HG03342 (cell line): ENCODE results near the gene MACROD1.

Source experiments
- ATAC-seq: cut with Tn5 transposase; IDR thresholded peaks from one replicate; pipeline ENCODE4 v1.9.1; 2021; ENCODE audit warnings: mild to moderate bottlenecking, moderate library complexity; ENCODE audit not compliant: unreplicated experiment

The MACROD1 gene

DNA sequence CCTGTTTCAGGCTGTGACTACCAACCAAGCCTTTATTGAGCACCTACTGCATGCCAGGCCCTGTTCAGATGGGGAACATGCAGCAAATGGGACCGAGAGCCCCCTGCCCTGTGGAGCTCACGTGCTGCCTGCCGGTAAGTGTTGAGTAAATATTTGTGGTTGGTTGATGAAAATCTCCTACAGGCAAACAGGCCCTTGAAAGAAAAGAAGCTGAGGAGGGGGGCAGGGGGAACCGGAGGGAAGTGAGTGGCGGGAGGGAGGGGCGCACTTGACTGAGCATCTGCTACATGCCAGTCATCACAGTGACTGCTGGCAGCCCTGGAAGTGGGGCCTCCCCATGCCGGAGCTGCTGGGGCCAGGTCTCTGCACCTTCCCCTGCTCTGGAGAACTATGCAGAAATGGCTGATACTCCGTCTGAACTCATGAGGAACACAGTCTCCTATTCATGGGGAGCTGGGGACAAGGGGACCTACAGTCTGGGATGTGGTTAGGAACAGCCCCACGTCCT, 34.2 kb downstream of the MACROD1 start:
- ATAC-seq: no peak

DNA sequence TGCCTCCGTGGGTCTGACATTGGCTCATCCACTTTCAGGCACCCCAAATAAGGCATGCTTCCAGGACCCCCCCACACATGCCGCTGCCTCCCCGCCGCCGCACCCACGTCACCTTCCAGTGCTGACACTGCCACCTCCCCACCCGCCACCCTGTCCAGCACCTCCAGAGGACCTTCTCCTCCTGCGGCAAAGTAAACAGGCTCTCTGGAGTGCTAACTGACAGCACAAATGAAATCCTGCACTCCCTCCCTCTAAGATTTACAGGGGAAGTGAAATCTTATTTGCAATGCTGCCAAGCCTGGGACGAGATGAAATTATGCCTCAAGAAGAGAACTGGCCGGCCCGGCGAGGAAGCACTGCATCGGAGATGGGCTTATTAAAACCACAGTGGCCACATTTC, 35.3 kb downstream of the MACROD1 start:
- ATAC-seq: no peak

DNA sequence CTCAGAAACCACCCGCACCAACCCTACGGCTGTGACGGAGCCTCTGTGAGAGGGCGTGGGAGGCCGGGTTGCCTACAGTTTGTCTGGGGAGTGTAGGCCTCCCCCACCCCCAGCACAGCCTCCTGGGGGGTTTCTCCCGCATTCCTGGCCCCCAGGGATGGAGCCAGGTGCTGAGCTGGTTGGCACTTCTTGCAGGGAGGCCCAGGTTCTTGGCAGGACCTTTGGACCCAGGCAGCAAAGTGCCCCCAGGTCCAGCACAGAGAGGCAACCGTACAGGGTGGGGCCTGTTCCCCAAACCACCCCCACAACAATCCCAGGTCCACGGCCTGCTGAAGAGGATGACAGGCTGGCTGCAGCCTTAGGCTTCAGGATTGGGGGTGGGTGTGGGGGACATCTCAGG, 36.5 kb downstream of the MACROD1 start:
- ATAC-seq: no peak

DNA sequence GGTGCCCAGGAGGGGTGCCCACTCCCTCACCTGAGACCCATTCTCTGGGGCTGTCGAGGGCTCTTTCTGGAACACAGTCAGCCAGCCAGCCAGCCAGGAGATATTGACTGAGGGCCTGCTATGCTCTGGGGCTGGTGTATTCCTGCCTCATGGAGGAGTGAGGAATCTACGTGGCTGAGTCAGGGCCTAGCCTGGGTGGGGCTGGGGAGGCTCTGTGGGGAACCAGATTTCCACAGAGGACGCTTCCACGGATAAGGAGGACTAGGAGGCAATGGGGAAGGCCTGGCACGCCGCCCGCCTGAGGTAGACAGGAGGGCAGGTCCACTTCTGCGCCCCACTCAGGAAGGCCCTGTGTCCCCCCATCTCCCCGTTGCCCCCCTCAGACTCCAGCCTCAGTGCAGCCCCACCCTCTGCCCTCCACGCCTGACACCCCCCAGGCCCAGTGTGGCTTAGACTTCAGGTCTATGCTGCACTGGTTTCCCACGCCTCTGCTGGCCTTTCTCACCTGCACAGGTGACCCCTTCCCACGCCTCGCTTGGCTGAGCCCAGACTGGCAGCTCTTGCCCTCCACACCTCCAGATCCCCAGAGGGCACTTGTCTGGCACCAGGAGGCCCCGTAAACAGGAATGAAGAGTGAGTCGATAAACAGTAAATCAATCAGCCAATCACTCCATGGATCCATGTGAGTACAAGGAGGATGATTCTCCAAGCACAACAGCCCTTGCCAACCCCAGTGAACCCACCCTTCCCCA, 37.5 kb downstream of the MACROD1 start:
- ATAC-seq: no peak

DNA sequence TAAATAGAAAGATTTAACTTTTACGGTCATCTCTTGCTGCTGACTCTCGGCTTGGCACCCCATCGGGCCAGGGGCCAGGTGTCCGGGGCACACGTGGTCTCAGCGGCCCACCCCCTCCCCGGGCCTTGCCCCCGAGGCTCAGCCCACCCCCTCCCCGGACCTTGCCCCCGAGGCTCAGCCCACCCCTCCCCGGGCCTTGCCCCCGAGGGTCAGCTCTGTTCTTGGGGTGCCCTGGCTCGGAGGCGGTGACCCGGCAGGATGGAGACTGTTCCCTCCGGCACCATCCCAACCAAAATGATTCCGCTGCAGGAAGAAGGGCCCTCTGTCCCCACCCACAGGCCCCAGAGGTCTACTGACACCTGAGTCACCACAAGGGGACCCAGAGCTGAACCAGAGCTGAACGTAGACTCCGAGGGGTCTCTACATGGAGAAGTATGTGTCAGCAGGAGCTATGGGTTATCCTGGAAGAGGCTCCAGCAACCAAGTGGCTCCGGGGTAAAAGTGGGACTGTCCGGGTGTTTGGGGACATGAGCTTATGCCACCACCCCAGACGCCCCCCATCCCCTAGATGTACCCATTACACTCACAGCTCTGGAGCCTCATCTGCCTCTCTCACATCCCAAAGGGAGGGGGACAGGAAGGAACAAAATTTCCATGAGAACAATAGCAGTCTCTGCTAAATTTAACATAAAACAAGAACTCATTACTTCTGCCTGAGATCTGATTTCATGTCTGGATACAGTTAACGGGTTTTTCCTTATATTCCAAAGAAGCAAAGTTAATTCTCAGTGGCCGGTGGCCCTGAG, 38.4 kb downstream of the MACROD1 start:
- ATAC-seq: no peak

DNA sequence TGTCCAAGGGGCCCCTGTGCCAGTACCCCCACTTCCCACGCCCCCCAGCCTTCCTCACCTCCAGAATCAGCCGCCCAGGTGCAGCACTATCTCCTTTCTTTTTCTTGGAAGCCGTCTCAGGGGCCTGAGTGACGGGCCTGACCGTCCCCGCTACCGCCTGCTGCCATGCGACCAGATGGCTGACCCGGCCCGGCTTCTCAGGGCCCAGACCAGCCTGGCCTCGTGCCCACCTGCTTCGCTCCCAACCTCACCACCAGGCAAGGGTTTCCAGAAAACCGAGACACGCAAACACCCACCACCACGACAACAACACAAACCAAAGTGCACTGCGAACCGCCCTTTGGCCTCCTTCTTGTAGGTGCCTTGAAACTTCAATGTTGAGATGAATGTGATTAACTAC, 39.1 kb downstream of the MACROD1 start:
- no peak for ATAC-seq

DNA sequence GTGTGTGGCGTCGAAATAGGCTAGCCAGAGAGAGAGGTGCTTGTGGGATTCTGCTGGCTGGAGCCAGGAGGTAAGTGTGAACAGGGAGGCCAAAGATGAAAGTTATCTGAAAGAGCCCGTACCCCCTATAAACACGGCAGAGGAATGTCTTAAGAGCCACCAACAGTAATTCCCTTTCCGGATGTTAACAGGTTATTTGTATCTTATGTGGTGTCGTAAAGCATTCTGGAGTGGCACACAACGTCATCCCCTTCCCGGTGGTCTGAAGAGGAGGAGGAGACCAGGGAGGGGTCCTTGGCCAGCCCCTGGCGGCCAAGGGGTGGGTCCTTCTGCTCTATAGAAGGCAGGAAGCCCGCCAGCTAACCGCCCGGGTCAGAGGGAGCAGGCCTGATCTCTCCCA, 39.5 kb downstream of the MACROD1 start:
- no peak for ATAC-seq

DNA sequence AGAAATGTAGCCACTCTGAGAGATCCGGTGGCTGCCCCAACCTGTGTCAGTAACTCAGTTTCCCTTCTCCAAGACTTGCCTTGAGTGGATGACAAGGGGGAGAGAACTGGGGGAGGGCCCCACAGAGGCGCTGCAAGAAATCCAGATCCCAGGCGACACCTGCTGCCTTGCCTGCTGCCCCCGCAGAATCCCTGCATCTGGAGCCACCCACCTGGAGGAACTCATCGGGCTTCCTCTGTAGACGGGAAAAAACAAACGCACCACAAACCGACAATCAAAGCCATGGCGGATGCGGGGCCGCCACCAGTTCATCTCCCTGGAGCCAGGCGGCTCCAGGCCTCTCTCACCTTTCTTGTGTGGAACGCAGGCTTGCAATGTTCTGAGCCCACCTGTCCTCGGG, 40.2 kb downstream of the MACROD1 start:
- ATAC-seq: no peak

DNA sequence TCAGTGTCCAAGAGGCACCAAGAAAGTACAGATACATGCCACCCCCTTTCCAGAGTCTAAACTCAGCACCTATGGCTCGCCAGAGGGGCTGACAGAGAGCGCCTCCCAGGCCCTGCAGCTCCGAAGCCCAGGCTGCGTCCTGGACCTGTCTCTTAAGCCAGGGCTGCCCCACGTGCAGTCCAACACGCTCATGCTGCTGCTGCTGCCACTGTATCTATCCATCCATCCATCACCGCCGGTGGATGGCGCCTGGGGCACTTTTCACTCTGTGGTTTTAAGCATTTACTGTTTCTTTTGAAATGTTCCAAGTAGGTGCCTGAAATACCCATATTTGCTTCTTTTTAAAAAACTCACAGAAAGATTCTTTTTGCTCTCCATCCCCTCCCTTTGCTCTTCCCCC, 41.8 kb downstream of the MACROD1 start:
- ATAC-seq: no peak

DNA sequence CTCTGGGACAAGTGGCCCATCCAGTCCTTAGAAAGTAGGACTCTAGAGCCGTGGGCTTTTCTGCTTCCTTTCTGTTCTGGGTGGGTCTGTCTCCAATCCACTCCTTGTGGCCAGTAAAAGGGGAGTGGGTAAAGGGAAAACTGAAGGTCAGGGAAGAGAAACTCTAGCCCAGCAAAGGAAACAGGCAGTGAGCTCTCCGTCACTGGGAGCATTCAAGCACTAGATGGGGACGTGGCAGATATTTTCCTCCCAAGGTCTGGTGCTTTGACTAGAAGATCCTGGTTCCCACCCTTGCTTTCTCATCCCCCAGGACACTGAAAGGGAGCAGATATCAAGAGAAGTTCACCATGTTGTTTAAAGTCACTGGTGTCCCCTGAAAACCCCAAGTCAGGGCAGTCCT, 42.2 kb downstream of the MACROD1 start:
- no peak for ATAC-seq

DNA sequence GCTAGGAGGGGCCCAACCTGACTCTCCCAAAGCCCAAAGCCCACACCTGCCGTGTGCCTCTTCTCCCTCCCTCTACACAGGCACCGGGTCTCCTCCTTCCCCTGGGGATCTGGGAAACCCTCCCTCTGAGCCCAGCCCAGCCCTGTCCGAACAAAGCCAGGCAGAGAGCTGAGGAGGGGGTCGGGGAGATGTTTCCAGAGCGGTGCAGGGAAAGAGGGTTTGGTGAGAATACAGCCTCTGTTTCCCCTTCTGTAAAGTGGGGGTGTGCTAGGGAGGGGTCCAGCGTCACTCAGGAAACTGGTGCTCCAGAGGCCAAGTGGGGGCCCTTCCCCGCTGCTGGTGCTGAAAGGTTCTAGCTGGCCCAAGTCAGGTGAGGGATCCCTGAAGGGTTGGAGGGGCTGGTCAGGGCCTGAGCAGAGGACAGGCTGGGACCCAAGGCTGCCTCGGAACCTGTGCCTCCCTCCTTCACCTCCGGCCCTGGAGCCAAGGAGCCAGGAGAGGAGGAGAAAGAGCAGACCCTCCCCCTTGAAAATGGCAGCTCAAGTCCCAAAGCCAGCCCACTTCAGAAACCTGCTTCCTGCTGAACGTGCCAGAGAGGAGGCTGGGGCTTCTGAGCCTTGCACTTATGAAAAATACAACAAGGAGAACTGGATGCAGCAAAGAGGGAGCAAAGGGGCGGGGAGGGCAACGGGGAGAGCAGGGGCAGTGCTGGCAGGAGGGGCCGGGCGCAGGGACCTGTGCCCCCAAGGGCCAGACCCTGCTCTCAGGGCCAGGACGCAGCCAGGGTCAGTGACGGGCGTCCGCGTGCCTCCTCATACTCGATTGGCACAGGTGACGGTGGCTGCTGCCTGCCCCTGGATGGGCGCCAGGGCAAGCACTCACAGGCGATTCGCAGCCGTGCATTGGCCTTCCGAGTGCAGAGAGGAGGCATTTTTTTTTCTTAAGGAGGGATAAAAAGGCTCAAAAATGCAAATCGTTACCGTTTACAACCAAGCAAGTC, 43.2 kb downstream of the MACROD1 start:
- ATAC-seq: no peak

DNA sequence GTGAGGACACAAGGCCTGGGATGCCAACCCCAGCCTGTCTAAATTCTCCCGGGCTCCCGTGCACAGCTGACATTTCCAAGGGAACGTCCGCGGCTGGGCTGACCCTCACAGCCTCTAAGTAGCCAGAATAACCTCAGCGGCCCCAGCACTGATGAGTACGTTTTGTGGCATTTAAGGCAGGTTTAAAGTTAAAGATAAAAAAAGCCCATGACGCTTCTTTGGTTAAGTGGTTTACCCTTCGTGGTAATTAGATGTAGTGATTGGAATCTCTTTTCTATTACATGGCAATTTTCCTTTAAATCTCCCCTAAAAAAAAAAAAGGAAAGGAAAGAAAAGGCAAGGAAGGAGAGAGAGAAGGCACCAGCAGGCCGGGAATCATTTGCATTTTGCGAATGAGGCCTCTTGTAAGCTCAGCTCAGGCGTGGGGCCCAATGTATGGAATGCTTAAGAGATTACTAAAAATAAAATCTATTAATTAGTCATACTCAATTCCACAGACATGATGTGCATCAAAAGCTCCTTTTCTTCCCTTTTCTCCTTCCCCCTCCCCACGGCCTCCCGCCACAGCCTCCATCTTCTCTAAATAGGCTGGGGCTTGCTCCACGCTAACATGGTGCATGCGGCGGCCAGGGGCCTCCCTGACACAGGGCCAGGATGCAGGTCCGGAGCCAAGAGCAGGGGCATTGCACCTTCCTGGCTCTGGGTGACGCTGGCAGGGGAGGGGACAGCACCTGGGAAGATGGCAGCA, 44.1 kb downstream of the MACROD1 start:
- no peak for ATAC-seq

DNA sequence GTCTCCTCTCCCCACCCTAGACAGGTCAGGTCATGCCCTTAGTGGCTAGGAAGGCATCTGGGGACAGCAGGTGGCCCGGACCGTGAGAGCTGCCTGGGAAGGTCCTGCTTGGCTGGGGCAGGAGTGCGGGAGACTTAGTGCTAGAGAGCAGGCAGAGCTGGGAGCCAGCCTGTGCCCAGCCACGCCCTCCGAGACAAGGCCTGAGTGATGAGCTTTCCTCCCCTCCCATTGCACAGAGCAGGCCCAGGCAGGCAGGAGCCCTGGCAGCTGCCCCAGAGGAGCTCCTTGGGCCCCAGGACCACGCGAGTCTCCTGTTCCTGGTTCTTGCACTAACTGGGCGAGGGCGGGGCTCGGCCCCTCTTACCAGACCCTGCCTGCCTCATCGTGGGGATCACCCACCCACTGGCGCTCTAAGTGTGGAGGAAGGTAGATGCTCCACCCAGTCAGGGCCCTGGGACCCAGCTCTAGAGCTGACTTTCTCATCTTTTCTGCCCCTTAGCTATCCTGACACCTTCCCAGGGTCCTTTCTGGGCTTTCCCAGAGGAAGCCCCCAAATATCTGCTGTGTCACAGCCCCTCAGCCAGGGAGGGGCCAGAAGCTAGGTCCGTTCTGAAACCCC, 44.9 kb downstream of the MACROD1 start:
- no peak for ATAC-seq

DNA sequence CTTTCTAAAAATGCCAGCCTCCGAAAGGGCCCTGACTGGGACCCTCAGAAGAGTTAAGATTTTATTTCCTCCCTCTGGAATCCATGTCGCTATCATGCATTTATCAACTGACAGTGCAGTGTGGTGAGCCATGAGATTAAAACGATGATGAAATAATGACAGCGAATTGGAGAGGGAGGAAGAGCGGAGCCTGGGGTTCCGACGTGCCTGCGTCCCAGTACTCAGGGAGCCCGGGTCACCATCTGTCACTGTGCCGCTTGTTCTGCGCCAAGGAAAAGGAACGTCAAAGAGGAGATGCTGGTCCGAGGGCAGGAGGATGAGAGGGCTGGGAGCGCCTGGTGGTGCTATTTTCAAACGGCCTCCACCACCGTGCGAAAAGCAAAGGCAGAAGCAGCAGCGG, 46.2 kb downstream of the MACROD1 start:
- no peak for ATAC-seq

DNA sequence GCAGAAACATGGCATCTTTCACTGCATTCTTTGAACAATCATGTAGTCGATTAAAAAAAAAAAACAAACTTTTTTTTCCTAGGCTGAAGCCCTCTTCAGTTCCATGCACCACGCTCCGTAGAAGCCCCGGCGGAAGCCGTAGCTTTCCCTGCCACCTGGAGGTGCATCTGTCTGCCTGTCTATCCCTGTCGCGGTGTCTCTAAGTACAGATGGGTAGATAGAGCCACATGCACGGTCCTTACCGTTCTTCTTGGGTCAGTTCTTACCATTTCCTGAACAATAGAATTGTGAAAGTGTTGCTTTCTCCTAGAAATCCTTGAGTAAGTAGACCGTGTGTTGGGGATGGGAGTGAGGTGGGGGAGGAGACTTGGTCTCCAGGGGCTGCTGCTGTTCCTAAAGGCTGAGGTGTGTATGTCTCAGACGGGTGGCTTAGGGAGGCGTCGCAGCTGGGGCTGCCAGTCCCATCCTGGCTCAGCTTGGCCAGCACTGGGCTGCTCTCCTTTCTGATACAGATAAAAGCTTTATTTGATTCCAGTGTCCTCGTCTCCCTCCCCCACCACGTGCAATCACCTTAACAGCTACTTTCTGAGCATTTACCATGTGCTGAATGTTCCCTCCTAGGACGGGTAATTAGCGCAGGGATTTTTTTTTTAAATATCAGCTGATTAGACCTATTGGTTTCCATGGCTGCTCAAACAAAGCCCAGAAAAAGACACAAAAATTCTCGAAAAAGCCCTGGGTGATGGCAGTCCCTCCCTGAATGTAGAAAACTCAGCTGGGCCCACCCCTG, 46.8 kb downstream of the MACROD1 start:
- ATAC-seq: no peak

DNA sequence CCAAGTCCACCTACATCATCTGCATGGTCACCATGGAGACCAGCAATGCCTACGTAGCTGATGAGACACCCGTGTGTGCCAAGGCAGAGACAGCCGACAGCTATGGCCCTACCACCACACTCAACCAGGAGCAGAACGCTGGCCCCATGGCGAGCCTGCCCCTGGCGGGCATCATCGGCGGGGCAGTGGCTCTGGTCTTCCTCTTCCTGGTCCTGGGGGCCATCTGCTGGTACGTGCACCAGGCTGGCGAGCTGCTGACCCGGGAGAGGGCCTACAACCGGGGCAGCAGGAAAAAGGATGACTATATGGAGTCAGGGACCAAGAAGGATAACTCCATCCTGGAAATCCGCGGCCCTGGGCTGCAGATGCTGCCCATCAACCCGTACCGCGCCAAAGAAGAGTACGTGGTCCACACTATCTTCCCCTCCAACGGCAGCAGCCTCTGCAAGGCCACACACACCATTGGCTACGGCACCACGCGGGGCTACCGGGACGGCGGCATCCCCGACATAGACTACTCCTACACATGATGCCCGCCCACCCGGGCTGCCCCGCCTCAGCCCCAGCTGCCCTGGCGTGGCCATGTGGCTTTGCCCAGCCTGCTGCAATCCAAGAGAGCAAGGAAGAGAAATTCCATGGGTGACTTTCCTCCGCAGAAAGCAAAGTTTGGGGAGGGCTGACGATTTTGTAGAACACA, 48.0 kb downstream of the MACROD1 start:
- no peak for ATAC-seq

DNA sequence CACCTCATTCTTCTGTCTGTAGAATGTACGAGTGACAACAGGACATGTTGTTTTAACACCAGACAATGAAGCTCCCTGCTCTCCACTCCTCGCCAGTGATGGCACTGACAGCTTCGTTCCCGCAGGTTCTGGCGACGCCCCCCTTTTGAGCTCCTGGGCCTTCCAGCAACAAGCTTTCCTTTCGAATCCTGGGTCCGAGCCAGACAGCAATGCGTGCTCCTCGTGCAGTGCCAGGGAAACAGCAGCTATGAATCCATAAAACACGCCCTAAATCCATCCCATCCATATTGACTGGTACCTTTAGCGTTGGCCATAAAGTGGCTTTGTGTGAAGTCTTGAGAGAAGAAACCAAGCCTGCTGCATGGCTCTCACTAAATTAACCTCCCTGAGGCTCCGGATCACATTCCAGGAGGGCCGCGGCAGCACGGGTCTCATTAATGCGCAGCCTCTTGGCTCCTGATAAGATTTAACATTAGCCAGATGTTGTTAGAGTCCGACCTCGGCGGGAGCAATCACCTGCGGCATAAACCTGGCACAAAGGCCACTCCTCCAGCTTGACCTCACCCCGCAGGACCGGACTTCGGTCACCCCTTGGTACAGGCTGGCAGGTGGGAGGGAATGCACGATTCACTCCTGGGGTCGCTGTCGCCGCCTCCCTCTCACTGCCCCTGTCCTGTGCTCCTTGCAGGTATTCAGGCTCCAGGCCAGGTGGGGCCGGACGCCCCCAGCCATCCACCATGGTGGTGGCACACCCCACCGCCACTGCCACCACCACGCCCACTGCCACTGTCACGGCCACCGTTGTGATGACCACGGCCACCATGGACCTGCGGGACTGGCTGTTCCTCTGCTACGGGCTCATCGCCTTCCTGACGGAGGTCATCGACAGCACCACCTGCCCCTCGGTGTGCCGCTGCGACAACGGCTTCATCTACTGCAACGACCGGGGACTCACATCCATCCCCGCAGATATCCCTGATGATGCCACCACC, 50.1 kb downstream of the MACROD1 start:
- ATAC-seq: no peak
